Lower leg skin (tissue), 3 donors: ENCODE data around the gene TP53.

Source experiments
- CTCF ChIP-seq, 3 donors: fragments of 450-650 bp; IDR thresholded peaks; one replicate each; pipeline ENCODE4 v1.5.1; 2016; ENCODE audit warnings: antibody characterized with exemption in 3 of 3, mild to moderate bottlenecking in 3 of 3, moderate library complexity in 2 of 3
- POLR2A ChIP-seq, 2 donors: fragments of 450-650 bp; IDR thresholded peaks; one replicate each; pipeline ENCODE4 v1.6.1; 2016 to 2017; ENCODE audit warnings: antibody characterized with exemption in 2 of 2, mild to moderate bottlenecking in 1 of 2, moderate library complexity in 1 of 2

GRCh38 chr17:7623661-7624060, 63.6 kb downstream of the TP53 start:
- TF ChIP-seq CTCF (IDR thresholded peaks at IDR 0.05) = no peak
- no peak for TF ChIP-seq POLR2A (IDR thresholded peaks at IDR 0.05)
